ENCODE results near the gene CUX1.

GRCh38 chr7:102185796-102186195, 368.4 kb downstream of the CUX1 start:
- TF ChIP-seq CTCF (IDR thresholded peaks at IDR 0.05; ENCODE audit: low read length) (no peak), EZH2phosphoT487 (IDR thresholded peaks at IDR 0.05; ENCODE audit: low read length) (no peak)

Data from MM.1S (cell line).